ENCODE results near the gene FAM163B.

FAM163B gene

DNA sequence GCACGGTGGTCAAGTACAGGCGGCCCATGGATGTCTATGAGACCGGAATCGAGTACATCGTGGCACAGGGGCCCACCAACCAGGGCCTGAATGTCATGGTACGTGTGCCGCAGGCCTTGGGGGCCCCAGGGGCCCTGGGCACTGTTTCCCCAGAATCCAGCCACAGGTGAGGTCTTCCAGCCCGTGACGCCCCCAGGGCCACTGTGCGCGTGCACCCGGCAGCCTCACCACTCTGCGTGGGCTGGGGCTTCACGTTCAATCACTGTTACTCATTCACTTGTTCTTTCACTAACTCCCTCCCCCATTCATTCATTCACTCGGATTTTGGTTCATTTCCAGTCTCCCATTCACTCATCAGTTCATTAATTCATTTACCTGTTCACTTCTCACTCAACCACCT lies 62.1 kb downstream of the FAM163B start:
- no peak for DNase-seq (ENCODE audit: low spot score)

GRCh38 chr9:133546287-133546680 lies 62.9 kb downstream of the FAM163B start:
- no peak for DNase-seq (ENCODE audit: low spot score)

DNA sequence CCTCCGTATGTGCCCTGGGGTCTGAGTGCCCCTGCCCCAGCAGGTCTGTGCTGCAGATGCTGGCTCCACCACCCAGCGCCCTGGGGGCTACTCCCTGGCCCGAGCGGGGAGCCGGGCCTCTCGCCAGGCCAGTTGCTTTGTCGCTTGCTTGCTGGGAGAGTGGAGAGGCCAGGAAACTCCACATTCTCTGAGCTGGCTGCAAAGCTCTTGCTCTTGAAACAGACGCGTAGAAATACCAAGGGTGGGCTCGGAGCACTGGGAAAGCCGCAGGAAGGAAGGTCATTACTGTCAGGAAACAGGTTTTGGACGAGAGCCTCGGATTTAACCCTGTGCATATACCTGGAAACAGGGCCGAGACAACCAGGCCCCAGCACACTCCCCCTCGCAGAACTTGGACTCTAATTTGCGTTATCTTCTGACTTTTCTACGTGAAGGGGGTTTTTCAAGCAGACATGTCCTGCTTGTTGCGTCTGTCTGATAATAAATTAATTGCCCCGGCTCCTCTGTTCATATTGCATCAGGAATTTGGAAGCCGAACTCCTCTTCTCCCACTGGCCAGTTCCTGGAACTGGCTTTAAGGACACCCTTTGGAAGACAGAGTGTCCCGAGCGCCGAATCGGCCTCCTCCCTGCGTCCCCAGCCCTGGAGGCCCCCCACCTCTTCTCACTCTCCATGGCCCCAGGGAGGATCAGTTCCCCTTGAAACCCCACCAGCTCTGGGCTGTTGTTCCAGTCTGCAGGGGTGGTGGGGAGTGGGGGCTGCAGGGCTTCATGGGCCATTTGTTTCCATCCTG lies 63.5 kb downstream of the FAM163B start:
- no peak for DNase-seq (ENCODE audit: low spot score)

- DNase-seq (ENCODE audit: low spot score): no peak
Observed at GRCh38 chr9:133543772-133544467, 65.3 kb downstream of the FAM163B start.

GRCh38 chr9:133542002-133542401 lies 67.2 kb downstream of the FAM163B start:
- no peak for DNase-seq (ENCODE audit: low spot score)

- no peak for DNase-seq (ENCODE audit: low spot score)
Observed at GRCh38 chr9:133540698-133541025, 68.5 kb downstream of the FAM163B start.

DNA sequence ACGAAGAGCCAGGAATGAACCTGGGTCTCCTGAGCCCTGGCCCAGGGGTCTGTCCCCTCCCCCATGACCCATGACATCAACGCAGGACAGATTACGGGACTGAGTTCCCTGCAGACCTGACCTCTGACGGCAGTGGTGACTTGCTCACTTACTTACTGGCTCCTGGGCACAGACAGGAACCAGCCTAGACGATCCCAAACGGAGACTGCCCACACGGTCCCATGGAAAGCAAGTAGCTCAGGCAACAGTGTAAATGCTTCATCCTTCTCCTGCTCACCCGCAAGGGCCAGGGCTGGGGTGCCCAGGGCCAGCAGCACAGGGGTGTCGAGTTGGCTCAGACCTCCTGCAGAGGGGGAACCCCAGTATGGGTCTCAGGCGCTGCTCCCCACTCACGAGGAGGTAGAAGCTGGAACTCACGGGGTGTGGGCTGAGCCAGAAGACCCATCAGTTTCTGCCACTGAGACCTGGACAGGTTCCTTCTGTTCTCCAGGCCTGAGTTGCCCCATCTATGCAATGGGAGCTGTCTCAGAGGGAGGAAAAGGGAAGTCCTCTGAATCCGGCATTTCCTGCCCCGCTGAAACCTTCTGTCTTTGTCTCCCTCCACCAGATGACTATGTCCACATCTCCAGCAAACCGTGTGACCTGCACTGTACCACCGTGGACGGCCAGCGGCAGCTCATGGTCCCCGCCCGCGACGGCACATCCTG lies 69.0 kb downstream of the FAM163B start:
- DNase-seq (ENCODE audit: low spot score): no peak

- peak; percentile 68 for DNase-seq (ENCODE audit: low spot score)
Observed at GRCh38 chr9:133538851-133539833, 70.0 kb downstream of the FAM163B start.

- DNase-seq (ENCODE audit: low spot score): no peak
Observed at GRCh38 chr9:133538176-133538575, 71.0 kb downstream of the FAM163B start.

DNA sequence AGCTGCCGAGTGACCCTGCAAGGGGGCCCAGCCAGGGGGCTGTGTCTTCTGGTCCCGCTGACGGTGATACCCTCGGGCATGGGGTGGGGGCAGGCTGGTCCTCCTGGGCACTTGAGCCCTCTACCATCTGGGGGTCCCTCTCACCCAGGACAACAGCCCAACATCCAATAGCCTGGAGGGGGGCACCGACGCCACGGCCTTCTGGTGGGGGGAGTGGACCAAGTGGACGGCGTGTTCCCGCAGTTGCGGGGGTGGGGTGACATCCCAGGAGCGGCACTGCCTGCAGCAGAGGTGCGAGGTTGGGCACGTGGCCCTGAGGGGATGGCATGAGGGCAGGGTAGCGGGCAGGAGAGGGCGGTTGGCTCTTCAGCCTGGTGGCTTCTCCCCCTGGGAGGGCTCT lies 71.9 kb downstream of the FAM163B start:
- no peak for DNase-seq (ENCODE audit: low spot score)

DNA sequence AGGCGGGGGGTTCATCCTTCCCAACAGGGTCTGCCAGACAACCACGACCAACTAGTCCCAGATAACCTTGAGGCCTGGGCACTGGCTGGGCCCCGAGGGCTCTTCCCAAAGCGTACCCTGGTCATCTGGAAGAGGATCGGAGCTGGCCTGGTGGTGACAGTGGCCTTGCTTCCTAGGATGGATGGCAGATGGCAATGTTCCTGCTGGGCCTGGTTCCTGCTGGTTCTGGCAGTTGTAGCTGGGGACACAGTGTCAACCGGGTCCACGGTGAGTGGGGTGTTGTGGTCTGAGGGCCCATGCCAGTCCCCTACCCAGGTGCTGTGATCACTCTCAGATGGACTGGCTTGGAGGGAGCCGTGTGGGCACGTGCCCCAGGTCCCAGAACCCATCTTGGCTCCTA lies 72.7 kb downstream of the FAM163B start:
- no peak for DNase-seq (ENCODE audit: low spot score)

- no peak for DNase-seq (ENCODE audit: low spot score)
Observed at GRCh38 chr9:133536080-133536479, 73.1 kb downstream of the FAM163B start.

DNA sequence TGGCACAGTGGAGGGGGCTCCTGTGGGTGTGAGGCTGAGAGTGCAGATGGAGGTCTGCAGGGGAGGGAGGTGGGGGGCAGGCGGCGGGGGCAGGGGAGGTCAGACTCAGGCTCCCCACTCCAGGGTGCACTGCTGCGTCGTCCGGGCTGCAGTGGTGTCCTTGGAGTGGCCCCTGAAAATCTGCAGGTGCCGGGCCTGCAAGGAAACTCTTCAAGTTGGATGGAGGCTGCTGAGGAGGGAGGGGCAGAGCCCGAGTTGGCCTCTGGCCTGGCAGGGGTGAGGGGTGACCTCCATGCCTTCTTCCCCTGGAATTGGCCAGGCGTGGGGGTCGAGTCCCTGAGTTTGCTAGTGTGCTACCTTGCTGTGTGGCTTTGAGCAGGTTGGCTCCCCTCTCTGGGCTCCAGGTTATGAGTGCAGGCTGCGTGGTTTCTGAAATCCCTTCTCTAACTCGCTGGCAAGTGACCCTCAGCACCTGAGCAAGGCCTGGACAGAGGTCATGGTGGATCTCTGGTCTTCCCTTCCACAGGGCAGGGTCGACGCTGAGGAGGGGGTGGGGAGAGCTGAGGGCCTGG lies 73.8 kb downstream of the FAM163B start:
- no peak for DNase-seq (ENCODE audit: low spot score)

DNA sequence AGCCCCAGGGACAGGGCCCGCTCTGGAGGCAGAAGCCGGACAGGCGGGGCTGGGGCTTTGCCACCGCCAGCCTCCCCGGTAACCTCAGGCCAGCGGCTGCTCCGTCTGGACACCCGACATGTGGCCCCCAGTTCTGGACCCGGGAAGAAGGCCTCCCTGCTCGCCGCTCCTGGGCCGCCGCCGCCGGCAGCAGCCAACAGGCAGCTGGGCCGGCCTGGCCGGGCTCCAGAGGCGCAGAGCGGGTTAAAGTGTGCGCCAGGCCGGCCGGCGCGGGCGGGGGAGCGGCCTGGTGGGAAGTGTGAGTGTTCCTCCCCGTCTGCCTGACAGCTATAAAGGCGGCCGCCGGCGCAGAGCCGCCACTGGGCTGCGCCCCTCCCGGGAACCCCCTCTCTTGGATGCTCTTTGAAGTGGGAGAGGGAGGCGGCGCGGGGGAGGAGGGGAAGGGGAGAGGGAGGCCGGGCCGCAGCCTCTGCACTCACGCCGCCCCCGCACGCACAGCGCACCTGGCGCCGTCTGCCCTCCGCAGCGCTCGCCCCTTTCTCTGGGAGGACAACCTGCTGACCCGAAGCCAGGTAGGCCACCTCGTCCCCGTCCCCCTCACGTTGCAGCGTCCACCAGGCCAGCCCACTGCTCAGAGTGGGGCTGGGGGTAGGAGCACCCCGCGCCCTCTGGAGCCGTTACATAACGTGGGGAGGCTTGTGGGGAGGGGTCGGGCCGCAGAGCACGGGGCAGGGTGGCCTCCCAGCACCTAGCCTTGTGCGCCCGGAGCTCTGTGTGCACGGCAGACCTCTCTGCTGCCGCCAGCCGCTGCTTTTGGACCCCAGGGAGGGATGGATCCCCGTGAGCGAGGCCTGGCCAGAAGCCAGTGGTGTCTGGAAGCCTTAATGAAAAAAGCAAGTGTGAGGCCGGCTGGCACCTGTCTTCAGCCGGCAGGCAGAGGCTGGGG lies 74.6 kb downstream of the FAM163B start, which contains the start of gene ADAMTSL2:
TSS of gene ADAMTSL2 (plus strand) at position 359 of the 946 bp plus-strand sequence. CDS start 2,009 bp downstream, outside the sequence.
- DNase-seq (ENCODE audit: low spot score): peak; percentile 77

DNA sequence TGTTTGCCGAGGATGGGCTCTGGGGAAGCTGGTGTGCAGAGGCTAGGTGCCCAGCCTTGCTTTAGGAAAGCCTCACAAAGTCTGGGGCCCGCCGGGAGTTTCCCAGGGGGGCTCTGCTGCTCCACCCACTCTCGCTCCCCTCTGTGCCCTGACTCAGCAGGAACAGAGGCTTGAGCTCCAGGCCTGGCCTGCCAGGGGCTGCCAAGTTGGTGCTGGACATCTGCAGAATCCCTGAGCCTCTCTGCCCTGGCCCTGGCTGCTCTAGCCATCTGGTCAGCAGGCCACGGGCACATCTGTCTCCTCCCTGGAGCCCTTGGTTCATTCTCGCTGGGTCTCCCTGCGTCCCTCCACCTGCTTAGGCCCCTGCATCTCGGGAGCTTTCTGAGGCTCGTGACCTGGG lies 75.3 kb downstream of the FAM163B start:
- no peak for DNase-seq (ENCODE audit: low spot score)

GRCh38 chr9:133532937-133533668 lies 76.1 kb downstream of the FAM163B start:
- DNase-seq (ENCODE audit: low spot score): peak; percentile 59

DNA sequence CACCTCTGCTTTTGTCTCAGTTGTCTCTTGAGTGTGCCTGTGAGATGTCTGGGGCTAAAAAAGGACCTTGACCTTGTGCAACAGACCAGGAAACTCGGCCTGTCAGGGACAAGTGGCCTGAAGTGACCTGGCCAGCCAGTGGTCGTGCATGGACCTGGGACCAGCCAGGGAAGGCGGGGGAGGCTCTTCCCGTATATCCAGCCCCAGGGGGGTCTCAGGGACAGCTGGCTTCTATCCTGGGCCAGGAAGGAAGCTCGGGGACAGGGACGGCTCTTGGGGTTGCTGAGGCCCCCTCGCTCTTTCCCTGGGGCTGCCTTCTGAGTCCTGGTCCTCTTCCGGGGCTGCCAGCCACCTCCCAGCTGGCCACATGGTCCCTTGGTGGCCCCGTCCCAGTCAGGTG lies 77.9 kb downstream of the FAM163B start:
- DNase-seq (ENCODE audit: low spot score): no peak

- DNase-seq (ENCODE audit: low spot score): no peak
Observed at GRCh38 chr9:133529874-133530273, 79.3 kb downstream of the FAM163B start.

GRCh38 chr9:133529457-133529856 lies 79.7 kb downstream of the FAM163B start:
- no peak for DNase-seq (ENCODE audit: low spot score)

GRCh38 chr9:133528876-133529241 lies 80.3 kb downstream of the FAM163B start:
- DNase-seq (ENCODE audit: low spot score): no peak

Data from globus pallidus (tissue), 1 donor.